RKO (cell line): ENCODE measurements around the gene ACAP1.

ENCODE experiments used
- DNase-seq: peaks from one replicate; pipeline ENCODE4 v3.0.0-alpha.2; 2016; ENCODE audit warnings: low spot score

ACAP1 gene

DNA sequence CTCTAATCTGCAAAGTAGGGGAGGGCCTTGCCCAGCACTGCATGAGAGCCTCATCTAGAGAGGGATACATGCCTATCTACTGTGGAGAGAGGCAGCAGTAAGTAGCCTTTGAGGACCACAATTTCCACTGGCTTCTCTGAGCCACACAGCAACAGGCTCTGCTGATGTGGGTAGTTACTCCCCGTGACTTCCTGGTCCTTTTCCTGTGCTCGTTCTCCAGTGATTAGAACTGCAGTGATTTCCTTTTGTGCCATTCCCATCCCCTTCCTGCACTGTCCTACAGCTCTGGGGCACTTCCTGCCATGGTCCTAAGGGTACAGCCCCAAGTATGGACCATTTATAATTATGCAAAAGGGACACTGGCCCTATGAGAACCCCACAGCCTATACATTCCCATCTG lies 55.0 kb downstream of the ACAP1 start:
- no peak for DNase-seq

DNA sequence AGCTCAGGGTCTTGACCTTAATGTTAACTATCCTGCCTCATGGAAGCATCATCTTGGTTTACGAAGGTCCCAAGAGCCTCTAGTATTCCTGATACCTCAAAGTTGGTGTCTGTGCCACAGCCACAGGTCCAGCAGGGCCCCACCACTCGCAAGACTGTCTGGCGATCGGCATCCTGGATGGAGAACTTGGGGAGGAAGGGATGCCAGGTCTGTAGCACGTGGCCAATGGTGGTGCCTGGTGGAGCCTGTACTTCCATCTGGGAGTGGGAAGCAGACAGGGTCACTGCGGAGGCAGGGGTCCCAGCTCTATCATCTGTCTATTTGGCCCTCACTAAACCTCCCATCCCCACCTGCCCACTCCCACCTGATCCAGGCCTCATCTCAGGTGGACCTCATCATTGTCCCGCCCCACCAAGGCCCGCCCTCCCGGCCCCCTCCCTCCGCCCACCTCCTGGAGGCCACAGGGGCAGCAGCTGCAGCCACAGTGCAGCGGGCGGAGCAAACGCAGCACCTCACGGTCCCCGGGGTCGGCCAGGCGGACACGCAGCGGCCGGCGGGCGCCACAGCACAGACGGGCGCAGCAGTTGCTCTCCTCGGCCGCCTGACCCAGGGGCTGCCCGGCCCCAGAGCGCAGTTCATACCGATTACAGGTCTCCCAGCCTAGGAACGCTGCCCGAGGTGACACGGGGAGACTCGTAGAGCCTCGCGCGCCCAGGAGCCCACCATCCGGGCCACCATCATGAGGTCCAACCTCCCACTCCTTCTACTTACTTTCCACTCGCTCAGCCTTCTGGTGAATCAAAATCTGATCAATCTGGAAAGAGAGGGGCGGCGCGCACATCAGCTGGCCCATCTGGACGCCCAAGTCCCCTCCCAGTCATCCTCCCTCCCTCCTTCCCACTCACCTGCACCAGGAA lies 56.6 kb downstream of the ACAP1 start:
- DNase-seq = no peak

DNA sequence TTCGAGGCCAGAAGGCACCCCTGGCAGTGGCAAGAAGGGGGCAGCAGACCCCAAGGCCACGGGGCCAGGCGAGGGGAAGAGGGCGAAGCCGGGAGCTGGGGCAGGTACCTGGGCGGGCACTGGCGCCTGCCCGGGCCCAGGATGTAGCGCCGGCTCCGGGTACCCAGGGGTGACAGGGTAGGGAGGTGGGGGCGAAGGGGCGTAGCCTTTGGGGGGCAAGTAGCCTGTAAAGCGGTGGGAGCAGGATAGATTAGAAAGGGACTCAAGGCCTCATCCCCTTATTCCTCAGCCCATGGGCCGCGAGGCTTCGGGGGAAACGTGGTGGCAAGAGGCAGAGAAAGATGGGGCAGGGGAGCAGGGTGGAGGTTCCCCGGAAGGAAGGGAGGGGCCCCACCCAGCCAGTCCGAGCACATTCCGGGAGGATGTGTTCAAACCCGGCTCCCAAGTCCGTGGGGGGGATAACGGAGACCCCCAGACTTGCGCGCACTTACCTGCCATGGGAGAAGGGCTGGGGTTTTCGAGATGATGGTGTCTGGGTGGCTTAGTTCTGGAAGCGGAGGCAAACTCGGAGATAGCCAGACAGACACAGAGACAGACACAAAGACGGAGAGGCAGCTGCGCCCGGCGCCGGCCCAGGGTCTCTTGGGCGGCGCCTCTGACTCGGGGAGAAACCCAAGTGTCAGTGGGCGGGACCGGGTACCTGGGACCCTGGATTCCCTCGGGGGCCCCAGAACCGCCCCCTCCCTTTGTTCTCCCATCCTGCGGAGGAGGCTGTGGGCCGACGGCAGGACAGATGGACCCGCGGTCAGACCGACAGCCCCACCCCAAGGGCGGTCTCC lies 57.5 kb downstream of the ACAP1 start:
- peak; percentile 35 for DNase-seq

DNA sequence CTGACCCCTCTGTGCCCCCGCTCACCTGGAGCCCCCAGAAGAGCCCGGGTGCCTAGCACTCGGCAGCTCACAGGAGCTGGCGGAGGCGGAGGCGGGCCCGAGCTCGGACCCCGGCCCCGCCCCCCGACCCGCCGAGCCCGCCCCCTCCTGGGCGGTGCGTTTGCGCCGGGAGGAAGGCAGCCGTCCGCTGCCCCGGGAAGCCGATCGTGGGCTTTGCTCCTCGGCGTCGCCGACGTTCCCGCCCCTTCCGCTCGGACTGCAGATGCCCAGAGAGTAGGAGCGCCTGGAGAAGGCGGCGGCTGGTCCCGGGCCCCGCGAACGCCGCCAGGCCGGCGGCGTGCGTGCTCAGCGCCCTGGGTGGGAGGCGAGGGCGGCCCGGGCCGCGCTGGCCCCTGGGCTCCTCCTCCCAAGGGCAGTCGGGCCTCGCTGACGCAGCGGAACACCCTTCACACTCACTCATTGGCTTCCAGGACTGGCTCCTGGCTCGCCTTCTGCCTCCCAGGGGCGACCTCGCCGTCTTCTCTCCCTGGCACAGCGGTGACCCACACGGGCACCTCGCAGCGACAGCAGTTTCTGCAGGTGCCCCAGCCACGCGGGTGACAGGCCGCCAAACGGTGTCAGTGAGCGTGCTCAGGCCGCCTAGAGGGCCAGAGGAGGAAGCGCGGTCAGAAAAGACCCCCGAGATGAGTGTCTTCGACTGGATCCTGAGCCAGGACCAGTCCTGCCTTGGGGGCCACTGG lies 58.3 kb downstream of the ACAP1 start, which contains the start of gene PLSCR3:
TSS of gene PLSCR3 (minus strand) at position 74 of the 740 bp plus-strand sequence. CDS start 415 bp downstream, outside the sequence.
- peak; percentile 86 for DNase-seq

DNA sequence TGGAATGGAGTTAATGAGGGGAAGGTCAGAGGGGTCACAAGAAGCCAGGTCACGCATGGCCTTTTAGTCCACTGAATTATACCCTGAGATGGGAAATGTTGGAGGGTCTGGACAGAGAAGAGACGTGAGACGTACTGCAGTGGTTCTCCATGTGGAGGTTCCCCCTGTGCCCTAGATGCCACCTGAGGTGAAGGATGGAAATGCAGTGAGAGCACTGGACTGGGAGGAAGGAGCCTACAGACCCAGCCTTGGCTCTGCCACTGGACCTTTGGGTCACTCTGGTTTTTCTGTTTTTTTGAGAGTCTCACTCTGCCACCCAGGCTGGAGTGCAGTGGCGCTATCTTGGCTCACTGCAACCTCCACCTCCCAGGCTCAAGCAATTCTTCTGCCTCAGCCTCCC lies 59.8 kb downstream of the ACAP1 start:
- no peak for DNase-seq

DNA sequence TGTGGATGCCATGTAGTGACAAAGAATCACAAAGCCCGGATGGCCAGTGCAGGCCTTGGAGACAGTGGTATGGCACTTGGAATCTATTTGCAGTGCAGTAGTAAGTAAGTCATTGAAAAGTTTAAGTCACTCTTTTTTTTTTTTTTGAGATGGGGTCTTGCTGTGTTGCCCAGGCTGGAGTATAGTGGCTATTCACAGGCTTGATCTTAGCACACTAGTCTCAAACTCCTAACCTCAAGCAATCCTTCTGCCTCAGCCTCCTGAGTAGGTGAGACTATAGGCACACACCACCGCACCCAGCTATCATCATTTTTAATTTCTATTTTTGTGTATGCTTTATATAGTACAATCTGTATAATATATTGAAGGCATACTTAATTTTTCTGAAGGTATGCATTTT lies 62.3 kb downstream of the ACAP1 start:
- DNase-seq = no peak
